ENCODE results near the gene ZMAT3.

The ZMAT3 gene

GRCh38 chr3:179021119-179021903, 50.3 kb downstream of the ZMAT3 start:
- no peak for DNase-seq

GRCh38 chr3:179020112-179020511, 51.5 kb downstream of the ZMAT3 start:
- no peak for DNase-seq

GRCh38 chr3:179018808-179019207, 52.8 kb downstream of the ZMAT3 start:
- DNase-seq: no peak

DNA sequence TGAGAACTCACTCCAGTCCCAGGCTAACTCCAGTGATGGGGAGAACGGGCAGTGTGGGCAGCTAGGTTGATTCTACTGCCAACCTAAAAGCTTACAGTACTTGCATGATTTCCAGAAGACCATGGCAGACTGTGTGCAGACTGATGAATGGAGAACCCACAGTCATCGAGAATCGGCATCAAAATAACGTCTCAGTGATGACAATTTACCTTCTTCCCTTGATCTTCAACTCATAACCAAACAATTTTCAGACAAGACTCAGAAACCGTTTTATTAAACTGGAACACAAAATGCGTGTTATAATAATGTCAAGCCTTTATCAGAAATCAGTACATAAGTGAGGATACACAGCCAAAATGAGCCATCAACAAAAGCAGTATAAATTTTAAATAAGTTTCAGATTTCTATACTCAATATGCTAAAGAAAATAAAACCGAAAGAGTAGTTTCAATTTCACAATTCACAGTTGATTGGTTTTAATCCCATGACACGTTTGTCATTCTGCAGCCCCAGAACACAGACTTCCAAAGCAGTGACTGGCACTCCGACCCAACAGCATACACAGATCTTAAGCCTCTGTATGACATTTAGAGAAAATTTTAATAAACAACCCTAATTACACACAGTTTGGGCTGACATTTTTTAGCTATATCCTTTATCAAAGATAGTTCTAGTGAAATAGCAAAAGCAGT, 54.5 kb downstream of the ZMAT3 start:
- no peak for DNase-seq

- DNase-seq: peak in 1 of 2 experiments; percentile 49
Measured at GRCh38 chr3:179015551-179016020, 56.0 kb downstream of the ZMAT3 start.

DNA sequence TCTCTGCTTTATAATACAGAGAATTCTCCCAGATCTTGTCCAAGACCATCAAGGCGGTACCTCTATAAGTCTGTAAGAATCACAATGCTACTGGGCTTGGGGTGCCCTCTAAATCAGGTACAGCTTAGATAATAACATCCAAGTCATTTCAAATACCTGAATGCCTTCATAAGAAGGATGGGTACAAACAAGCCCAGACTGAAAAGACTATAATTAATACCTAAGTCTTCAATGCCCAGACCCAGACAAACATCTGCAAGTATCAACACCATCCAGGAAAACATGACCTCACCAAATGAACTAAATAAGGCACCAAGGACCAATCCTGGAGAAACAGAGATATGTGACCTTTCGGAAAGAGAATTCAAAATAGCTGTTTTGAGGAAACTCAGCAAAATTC, 65.9 kb downstream of the ZMAT3 start:
- no peak for DNase-seq

DNA sequence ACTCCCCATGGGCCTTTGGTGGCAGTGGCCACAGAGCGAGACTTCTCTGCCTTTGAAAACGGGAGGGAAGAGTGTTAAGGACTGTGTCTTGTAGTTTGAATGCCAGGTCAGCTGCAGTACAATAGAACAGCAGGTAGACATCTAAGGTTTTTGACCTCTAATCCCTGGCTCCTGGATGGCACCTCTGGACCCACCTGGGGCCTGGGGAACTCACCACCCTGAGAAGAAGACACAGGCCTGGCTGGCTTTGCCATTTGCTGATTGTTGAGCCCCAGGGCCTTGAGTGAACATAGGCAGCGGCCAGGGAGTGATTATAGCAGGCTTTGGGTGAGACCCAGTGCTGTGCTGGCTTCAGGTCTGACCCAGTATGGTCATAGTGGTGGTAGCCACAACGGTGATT, 66.4 kb downstream of the ZMAT3 start:
- no peak for DNase-seq

- no peak for DNase-seq
Measured at GRCh38 chr3:179000659-179001058, 71.0 kb downstream of the ZMAT3 start.

GRCh38 chr3:179000144-179000543, 71.5 kb downstream of the ZMAT3 start:
- no peak for DNase-seq

- DNase-seq: no peak
Measured at GRCh38 chr3:178996399-178996798, 75.2 kb downstream of the ZMAT3 start.

GRCh38 chr3:178990293-178990692, 81.3 kb downstream of the ZMAT3 start:
- DNase-seq: no peak

DNA sequence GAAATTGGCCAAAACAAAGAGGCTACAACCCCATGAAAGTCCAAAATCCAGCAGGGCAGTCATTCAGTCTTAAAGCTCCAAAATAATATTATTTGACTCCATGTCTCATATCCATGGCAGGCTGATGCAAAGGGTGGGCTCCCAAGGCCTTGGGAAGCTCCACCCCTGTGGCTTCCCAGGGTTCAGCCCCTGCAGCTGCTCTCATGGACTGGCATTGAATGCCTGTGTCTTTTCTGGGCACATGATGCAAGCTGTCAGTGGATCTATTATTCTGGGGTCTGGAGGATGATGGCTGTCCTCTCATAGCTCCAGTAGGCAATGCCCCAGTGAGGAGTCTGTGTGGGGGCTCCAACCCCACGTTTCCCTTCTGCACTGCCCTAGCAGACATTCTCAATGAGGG, 81.8 kb downstream of the ZMAT3 start:
- no peak for DNase-seq

DNA sequence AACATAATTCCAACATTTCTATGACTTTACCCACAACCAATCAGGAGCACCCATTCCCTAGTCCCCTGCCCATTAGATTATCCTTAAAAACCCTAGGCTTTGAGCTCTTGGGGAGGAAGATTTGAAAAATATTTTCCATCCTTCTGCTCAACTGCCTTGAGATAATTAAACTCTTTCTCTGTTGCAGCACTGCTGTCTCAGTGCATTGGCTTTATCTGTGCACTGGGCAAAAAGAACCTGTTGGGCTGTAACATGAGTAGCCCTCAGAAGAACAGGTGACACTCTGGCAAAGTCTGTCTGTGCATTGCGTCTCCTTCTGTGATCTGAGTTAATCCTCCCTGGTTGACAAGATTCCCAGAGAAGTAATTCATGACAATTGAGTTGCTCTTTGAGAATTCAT, 83.9 kb downstream of the ZMAT3 start:
- no peak for DNase-seq

- DNase-seq: no peak
Measured at GRCh38 chr3:178986456-178986855, 85.2 kb downstream of the ZMAT3 start.

DNA sequence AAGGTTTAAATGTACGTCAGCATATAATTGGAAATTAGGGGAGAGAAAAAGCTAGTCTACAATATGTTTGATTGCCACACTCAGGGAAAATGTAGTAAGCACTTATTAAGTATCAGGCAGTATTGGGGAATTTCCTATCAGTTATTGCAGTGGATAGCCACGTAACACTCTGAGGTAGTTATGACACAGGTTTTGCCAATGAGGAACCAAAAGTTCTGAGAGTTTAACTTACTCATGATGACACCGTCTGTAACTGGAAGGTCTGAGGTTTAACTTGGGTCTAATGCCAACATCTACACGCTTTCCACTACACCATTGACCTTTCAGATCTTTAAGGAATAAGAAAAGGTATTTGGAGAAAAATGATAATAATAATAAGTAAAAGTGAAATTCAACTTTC, 89.5 kb downstream of the ZMAT3 start:
- DNase-seq: no peak

DNA sequence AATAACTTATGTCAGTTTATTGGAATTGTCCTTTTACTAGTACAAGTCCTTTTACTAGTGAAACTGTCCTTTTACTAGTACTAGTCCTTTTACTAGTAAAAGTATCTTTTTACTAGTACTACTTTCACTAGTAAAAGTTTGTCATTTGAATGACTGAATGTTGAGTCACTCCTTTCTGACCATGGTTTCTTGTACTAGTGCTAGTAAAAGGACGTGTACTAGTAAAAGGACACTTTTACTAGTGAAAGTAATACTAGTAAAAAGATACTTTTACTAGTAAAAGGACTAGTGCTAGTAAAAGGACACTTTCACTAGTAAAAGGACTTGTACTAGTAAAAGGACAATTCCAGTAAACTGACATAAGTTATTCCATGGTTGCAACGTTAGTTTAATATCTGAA, 96.3 kb downstream of the ZMAT3 start:
- no peak for DNase-seq

- DNase-seq: no peak
Measured at GRCh38 chr3:178971614-178972013, 100.0 kb downstream of the ZMAT3 start.

DNA sequence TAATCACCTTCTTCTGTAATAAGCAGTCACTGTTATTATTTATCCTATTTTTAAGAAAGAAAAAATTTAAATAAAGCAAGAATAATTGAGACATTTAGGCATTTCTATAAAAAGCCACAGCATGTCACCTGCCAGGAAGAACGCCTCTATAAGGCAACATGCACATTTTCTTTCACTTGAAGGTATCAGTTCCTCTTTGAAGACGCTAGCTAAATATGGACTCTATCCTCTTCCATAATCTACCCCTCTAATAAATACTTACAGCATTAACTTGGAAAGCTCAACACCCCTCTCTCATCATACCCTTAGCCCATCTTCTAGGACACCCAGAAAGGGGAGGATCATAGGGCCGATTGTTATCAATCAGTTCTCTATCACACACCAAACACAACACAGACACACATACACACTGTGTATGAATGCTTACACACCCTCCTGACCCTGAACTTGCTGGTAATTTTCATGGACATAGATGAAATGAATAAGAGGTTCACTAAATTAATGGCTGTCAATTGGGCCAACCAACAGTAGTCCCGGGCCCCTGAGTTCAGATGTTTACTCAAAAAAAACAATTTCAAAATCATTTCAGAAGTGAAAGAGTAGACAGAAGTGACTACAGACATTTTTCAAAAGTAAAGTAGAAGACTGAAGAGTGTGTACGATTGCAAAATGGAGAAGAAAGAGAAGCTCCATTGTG, 102.5 kb downstream of the ZMAT3 start:
- no peak for DNase-seq

All from activated T-cell treated with anti-CD3 and anti-CD28 coated beads, Interleukin-2, amount 50 U/mL, for 48 hours (primary cell).